SU-DHL-6 (cell line): ENCODE data around the gene MYOT.

Experiments
- H2AFZ ChIP-seq: fragments of 200-600 bp; sonication (generic); 2 replicates; pipeline ENCODE4 v1.6.1; 2014; ENCODE audit warnings: low read depth, mild to moderate bottlenecking, moderate library complexity, mixed read lengths, antibody characterized with exemption, low read length; ENCODE audit not compliant: severe bottlenecking
- H3F3A ChIP-seq: fragments of 200-600 bp; shearing (Covaris generic); 2 replicates; pipeline ENCODE4 v1.6.0; 2016; ENCODE audit warnings: antibody characterized with exemption, mild to moderate bottlenecking; ENCODE audit not compliant: insufficient read depth
- H3K27ac ChIP-seq: fragments of 200-600 bp; sonication (generic); 2 replicates; pipeline ENCODE4 v1.5.1; 2016; ENCODE audit warnings: low read depth, mild to moderate bottlenecking, low read length, moderate library complexity, mixed read lengths
- H3K27me3 ChIP-seq: fragments of 200-600 bp; sonication (generic), shearing (Covaris generic); 2 replicates; pipeline ENCODE4 v1.6.0; 2014; ENCODE audit warnings: mild to moderate bottlenecking, low read length
- H3K36me3 ChIP-seq: fragments of 200-600 bp; sonication (generic); 2 replicates; pipeline ENCODE4 v1.6.1; 2014; ENCODE audit warnings: mild to moderate bottlenecking, low read length, mixed read lengths
- H3K4me2 ChIP-seq: fragments of 300-600, 200-600 bp; shearing (Covaris generic), sonication (generic); 2 replicates; pipeline ENCODE4 v1.6.0; 2014; ENCODE audit warnings: low read length, low read depth, mild to moderate bottlenecking; ENCODE audit not compliant: poor library complexity, severe bottlenecking
- H3K4me3 ChIP-seq: fragments of 200-600 bp; sonication (generic); 2 replicates; pipeline ENCODE4 v1.5.1; 2014; ENCODE audit warnings: antibody characterized with exemption, low read length, mild to moderate bottlenecking, mixed read lengths; ENCODE audit not compliant: insufficient read depth, poor library complexity, severe bottlenecking
- H3K79me2 ChIP-seq: fragments of 200-600 bp; sonication (generic); 2 replicates; pipeline ENCODE4 v1.6.1; 2014; ENCODE audit warnings: mild to moderate bottlenecking, low read length, moderate library complexity; ENCODE audit not compliant: insufficient read depth
- H3K9ac ChIP-seq: fragments of 200-600 bp; sonication (generic); 2 replicates; pipeline ENCODE4 v1.7.0; 2014; ENCODE audit warnings: mild to moderate bottlenecking, low read length
- H3K9me2 ChIP-seq: fragments of 200-600 bp; sonication (generic); replicated peaks from 2 replicates; pipeline ENCODE4 v1.6.1; 2014; ENCODE audit warnings: low read length; ENCODE audit not compliant: insufficient read depth
- H3K9me3 ChIP-seq: fragments of 200-600 bp; sonication (generic); 2 replicates; pipeline ENCODE4 v1.6.1; 2014; ENCODE audit warnings: low read length, mixed read lengths; ENCODE audit not compliant: insufficient read depth
- H4K20me1 ChIP-seq: fragments of 200-600 bp; sonication (generic); 2 replicates; pipeline ENCODE4 v1.6.1; 2014; ENCODE audit warnings: low read depth, mild to moderate bottlenecking, antibody characterized with exemption, low read length, moderate library complexity, mixed read lengths
- CTCF ChIP-seq: fragments of 200-600 bp; sonication (generic); IDR thresholded peaks from one replicate; pipeline ENCODE4 v1.5.1; 2017; ENCODE audit warnings: antibody characterized with exemption, mild to moderate bottlenecking, low read length, moderate library complexity; ENCODE audit not compliant: insufficient read depth, poor library complexity, severe bottlenecking
- EZH2phosphoT487 ChIP-seq: fragments of 200-600 bp; sonication (generic), shearing (Covaris generic); conservative IDR thresholded peaks from 2 replicates; pipeline ENCODE4 v1.6.1; 2018; ENCODE audit warnings: mild to moderate bottlenecking, antibody characterized with exemption, low read length, moderate library complexity, mixed read lengths

MYOT gene

GRCh38 chr5:137916923-137917322, 49.3 kb downstream of the MYOT start:
- Histone ChIP-seq H3K27ac (no peak overlapping the region), H3K27me3 (no peaks in the 10 kb centered on the region), H2AFZ (no peak overlapping the region), H3K9me2 (no peaks in the 10 kb centered on the region), H3K36me3 (no peaks in the 10 kb centered on the region), H4K20me1 (no peaks in the 10 kb centered on the region), H3K79me2 (no peaks in the 10 kb centered on the region), H3K9me3 (no peaks in the 10 kb centered on the region), H3K4me2 (no peak overlapping the region), H3F3A (no peaks in the 10 kb centered on the region; the same call in 1 of the 2 replicates), H3K4me3 (no peak overlapping the region), H3K9ac (no peak overlapping the region)
- TF ChIP-seq EZH2phosphoT487 (no peak), CTCF (no peak)

GRCh38 chr5:137921931-137922330, 54.3 kb downstream of the MYOT start:
- H3F3A ChIP-seq = peaks cover 8% of the 10 kb centered on the region; the same call in 1 of the 2 replicates
- H3K27me3 ChIP-seq = no peaks in the 10 kb centered on the region
- H3K9me2 ChIP-seq = no peaks in the 10 kb centered on the region
- no peaks in the 10 kb centered on the region for H4K20me1 ChIP-seq
- no peak overlapping the region for H3K4me3 ChIP-seq
- H2AFZ ChIP-seq = no peak overlapping the region
- no peaks in the 10 kb centered on the region for H3K79me2 ChIP-seq
- H3K9ac ChIP-seq = no peak overlapping the region
- H3K36me3 ChIP-seq = no peaks in the 10 kb centered on the region
- TF ChIP-seq EZH2phosphoT487 (no peak), CTCF (no peak)
- H3K9me3 ChIP-seq = no peaks in the 10 kb centered on the region
- H3K27ac ChIP-seq = no peak overlapping the region
- no peak overlapping the region for H3K4me2 ChIP-seq

GRCh38 chr5:137923856-137924255, 56.2 kb downstream of the MYOT start:
- no peak overlapping the region for H3K27ac ChIP-seq
- H3K9me3 ChIP-seq = no peaks in the 10 kb centered on the region
- no peak overlapping the region for H3K4me2 ChIP-seq
- no peak overlapping the region for H3K4me3 ChIP-seq
- TF ChIP-seq CTCF (no peak), EZH2phosphoT487 (no peak)
- H3K36me3 ChIP-seq = no peaks in the 10 kb centered on the region
- H3F3A ChIP-seq = 0 out of 2 replicates have a peak, but pooled peaks cover 8% of the 10 kb centered on the region
- H4K20me1 ChIP-seq = no peaks in the 10 kb centered on the region
- no peaks in the 10 kb centered on the region for H3K27me3 ChIP-seq
- no peak overlapping the region for H3K9ac ChIP-seq
- no peak overlapping the region for H2AFZ ChIP-seq
- no peaks in the 10 kb centered on the region for H3K9me2 ChIP-seq
- H3K79me2 ChIP-seq = no peaks in the 10 kb centered on the region
